ENCODE data around the gene SACM1L.

GRCh38 chr3:45777746-45778386 lies 88.7 kb downstream of the SACM1L start:
- TF ChIP-seq SPI1 (IDR thresholded peaks at IDR 0.05; ENCODE audit: low read depth, low read length) (no peak), TAF1 (IDR thresholded peaks at IDR 0.05; ENCODE audit: low read depth, low read length) (no peak), POLR2A (IDR thresholded peaks at IDR 0.05; ENCODE audit: low read depth, low read length) (no peak), POLR2AphosphoS5 (IDR thresholded peaks at IDR 0.05; ENCODE audit: low read depth, low read length) (no peak), POU2F2 (IDR thresholded peaks at IDR 0.05; ENCODE audit: low read depth, low read length) (no peak), PAX5 (IDR thresholded peaks at IDR 0.05; ENCODE audit: insufficient read depth, low read length, severe bottlenecking) (no peak)

Measured in GM12891 (cell line).